ENCODE results near the gene PTTG1IP. TPM values are rescaled to one million over a fixed set of nuclear protein-coding genes. Genes with fewer than 3 reads are reported as not detected.

The PTTG1IP gene
- total and polyA plus RNA-seq, 4 experiments from 2014 or later, result 84.8 to 110 (median 95.5) TPM

- POLR2A ChIA-PET (ENCODE audit: partially characterized antibody), result interaction anchor here (1.0 kb wide), 1 partner anchor 24 kb away, joined by 4 read pairs; the partner anchor contains the start of gene PTTG1IP
Observed at GRCh38 chr21:44849616-44850130, 23.8 kb downstream of the PTTG1IP start.

GRCh38 chr21:44848821-44849521 is 24.5 kb downstream of the PTTG1IP start:
- H3K27me3 ChIP-seq (ENCODE audit: insufficient read depth, low read length), result no peaks in the 10 kb centered on the region
- H3K27ac ChIP-seq (ENCODE audit: low read depth, low read length), result no peak overlapping the region
- POLR2A ChIA-PET (ENCODE audit: partially characterized antibody), result interaction anchor here (1.0 kb wide), 1 partner anchor 25 kb away, joined by 4 read pairs; the partner anchor contains the start of gene PTTG1IP
- Mint-ChIP-seq H3K9me3 (no peaks in the 10 kb centered on the region), H3K4me3 (no peak overlapping the region), H3K27ac (no peak overlapping the region), H3K4me1 (peaks cover 12 to 54% (median 36%) of the 10 kb centered on the region in 4 donors), H3K27me3 (no peaks in the 10 kb centered on the region), H3K36me3 (peaks cover 32 to 47% of the 10 kb centered on the region in 2 donors)
- CTCF ChIA-PET (ENCODE audit: partially characterized antibody), result no interaction called here
- no peaks in the 10 kb centered on the region for H3K9me3 ChIP-seq (ENCODE audit: control insufficient read depth in 1 of 2, low read length in 2 of 2)
- H3K4me3 ChIP-seq (ENCODE audit: low read length in 2 of 2), result no peak overlapping the region
- H3K36me3 ChIP-seq (ENCODE audit: insufficient read depth, low read length), result peaks cover 26% of the 10 kb centered on the region
- intact Hi-C loops (cut with micrococcal nuclease), result no loop called here
- H3K4me1 ChIP-seq (ENCODE audit: insufficient read depth, low read length), result peaks cover 35% of the 10 kb centered on the region
- DNase-seq, result no peak

More at GRCh38 chr21:44849616-44850130, 23.8 kb downstream of the PTTG1IP start:
- H3K9me3 Mint-ChIP-seq, result no peaks in the 10 kb centered on the region
- no peak overlapping the region for H3K4me3 Mint-ChIP-seq
- CTCF ChIA-PET (ENCODE audit: partially characterized antibody), result interaction anchor here (1.4 kb wide), 1 partner anchor 49 kb away, joined by 3 read pairs; no protein-coding TSS in a partner anchor
- H3K27me3 Mint-ChIP-seq, result no peaks in the 10 kb centered on the region
- peaks cover 35 to 54% of the 10 kb centered on the region in 2 donors for H3K36me3 Mint-ChIP-seq
- intact Hi-C loops (cut with micrococcal nuclease), result no loop called here
- H3K4me3 ChIP-seq (ENCODE audit: low read length in 2 of 2), result no peak overlapping the region
- H3K27me3 ChIP-seq (ENCODE audit: insufficient read depth, low read length), result no peaks in the 10 kb centered on the region
- no peak overlapping the region for H3K27ac ChIP-seq (ENCODE audit: low read depth, low read length)
- peaks cover 18 to 58% (median 40%) of the 10 kb centered on the region in 4 donors for H3K4me1 Mint-ChIP-seq
- peaks cover 42% of the 10 kb centered on the region for H3K4me1 ChIP-seq (ENCODE audit: insufficient read depth, low read length)
- H3K27ac Mint-ChIP-seq, result no peak overlapping the region
- H3K9me3 ChIP-seq (ENCODE audit: control insufficient read depth in 1 of 2, low read length in 2 of 2), result no peaks in the 10 kb centered on the region
- H3K36me3 ChIP-seq (ENCODE audit: insufficient read depth, low read length), result peaks cover 33% of the 10 kb centered on the region
- DNase-seq, result no peak

GRCh38 chr21:44847261-44848056 is 26.0 kb downstream of the PTTG1IP start:
- POLR2A ChIA-PET (ENCODE audit: partially characterized antibody), result interaction anchor here (1.2 to 1.5 kb wide), 3 partner anchors 25 to 85 kb away, joined by 3 to 7 read pairs (median 3); no protein-coding TSS in a partner anchor
- no peak for DNase-seq
- Mint-ChIP-seq H3K27ac (peak overlapping the region in 2 of 7 donors; percentile 13 to 78), H3K27me3 (peaks cover 0 to 3% of the 10 kb centered on the region in 2 donors), H3K9me3 (no peaks in the 10 kb centered on the region), H3K4me1 (peaks cover 9 to 40% (median 29%) of the 10 kb centered on the region in 4 donors), H3K4me3 (no peak overlapping the region), H3K36me3 (peaks cover 24 to 35% of the 10 kb centered on the region in 2 donors)
- Histone ChIP-seq H3K36me3 (ENCODE audit: insufficient read depth, low read length) (peaks cover 26% of the 10 kb centered on the region), H3K4me1 (ENCODE audit: insufficient read depth, low read length) (peaks cover 29% of the 10 kb centered on the region), H3K27me3 (ENCODE audit: insufficient read depth, low read length) (no peaks in the 10 kb centered on the region), H3K9me3 (ENCODE audit: control insufficient read depth in 1 of 2, low read length in 2 of 2) (no peaks in the 10 kb centered on the region), H3K27ac (ENCODE audit: low read depth, low read length) (no peak overlapping the region), H3K4me3 (ENCODE audit: low read length in 2 of 2) (no peak overlapping the region)
- CTCF ChIA-PET (ENCODE audit: partially characterized antibody), result interaction anchor here (1.8 kb wide), 1 partner anchor 48 kb away, joined by 6 read pairs; no protein-coding TSS in a partner anchor
- intact Hi-C loops (cut with micrococcal nuclease), result loop anchor here (2.0 kb wide), 1 partner anchor 27 kb away; no protein-coding TSS in a partner anchor

GRCh38 chr21:44846485-44847260 is 26.8 kb downstream of the PTTG1IP start:
- Mint-ChIP-seq H3K4me3 (peak overlapping the region; percentile 48 to 83 (median 70)), H3K4me1 (peaks cover 6 to 33% (median 23%) of the 10 kb centered on the region in 4 donors), H3K27ac (peak overlapping the region; percentile 42 to 88 (median 72)), H3K36me3 (peaks cover 18 to 30% of the 10 kb centered on the region in 2 donors), H3K27me3 (peaks cover under 1 to 3% of the 10 kb centered on the region in 2 donors), H3K9me3 (no peaks in the 10 kb centered on the region)
- Histone ChIP-seq H3K4me3 (ENCODE audit: low read length in 2 of 2) (peak overlapping the region in 1 of 2 donors; percentile 14), H3K27ac (ENCODE audit: low read depth, low read length) (no peak overlapping the region), H3K27me3 (ENCODE audit: insufficient read depth, low read length) (no peaks in the 10 kb centered on the region), H3K36me3 (ENCODE audit: insufficient read depth, low read length) (peaks cover 26% of the 10 kb centered on the region), H3K9me3 (ENCODE audit: control insufficient read depth in 1 of 2, low read length in 2 of 2) (no peaks in the 10 kb centered on the region), H3K4me1 (ENCODE audit: insufficient read depth, low read length) (peaks cover 22% of the 10 kb centered on the region)
- intact Hi-C loops (cut with micrococcal nuclease), result loop anchor here (1.0 to 2.0 kb wide), 2 partner anchors 28 to 45 kb away; partner anchors contain the start of gene UBE2G2
- DNase-seq, result peak in 4 of 5 donors; percentile 22 to 62 (median 32)
- POLR2A ChIA-PET (ENCODE audit: partially characterized antibody), result interaction anchor here (0.7 to 1.6 kb wide), 9 partner anchors 18 to 86 kb away, joined by 3 to 9 read pairs (median 4); partner anchors contain the start of genes PTTG1IP and UBE2G2
- CTCF ChIA-PET (ENCODE audit: partially characterized antibody), result interaction anchor here (0.8 to 1.8 kb wide), 10 partner anchors 18 to 336 kb away, joined by 3 to 10 read pairs (median 4); partner anchors contain the start of gene UBE2G2

GRCh38 chr21:44846224-44846484 is 27.3 kb downstream of the PTTG1IP start:
- peak overlapping the region; percentile 14 to 25 for H3K4me3 ChIP-seq (ENCODE audit: low read length in 2 of 2)
- DNase-seq, result no peak
- POLR2A ChIA-PET (ENCODE audit: partially characterized antibody), result interaction anchor here (0.7 to 1.6 kb wide), 7 partner anchors 18 to 86 kb away, joined by 3 to 9 read pairs (median 4); partner anchors contain the start of genes PTTG1IP and UBE2G2

More at GRCh38 chr21:44846224-44846484, 27.3 kb downstream of the PTTG1IP start:
- intact Hi-C loops (cut with micrococcal nuclease), result loop anchor here (1.0 to 2.0 kb wide), 2 partner anchors 29 to 45 kb away; partner anchors contain the start of gene UBE2G2
- peak overlapping the region; percentile 19 for H3K27ac ChIP-seq (ENCODE audit: low read depth, low read length)
- peaks cover 21% of the 10 kb centered on the region for H3K36me3 ChIP-seq (ENCODE audit: insufficient read depth, low read length)
- H3K9me3 ChIP-seq (ENCODE audit: control insufficient read depth in 1 of 2, low read length in 2 of 2), result no peaks in the 10 kb centered on the region
- H3K27me3 ChIP-seq (ENCODE audit: insufficient read depth, low read length), result no peaks in the 10 kb centered on the region
- no peaks in the 10 kb centered on the region for H3K9me3 Mint-ChIP-seq
- H3K4me1 Mint-ChIP-seq, result peaks cover 6 to 28% (median 18%) of the 10 kb centered on the region in 4 donors
- H3K36me3 Mint-ChIP-seq, result peaks cover 13 to 25% of the 10 kb centered on the region in 2 donors
- CTCF ChIA-PET (ENCODE audit: partially characterized antibody), result interaction anchor here (0.8 to 1.8 kb wide), 10 partner anchors 18 to 335 kb away, joined by 3 to 10 read pairs (median 4); partner anchors contain the start of gene UBE2G2
- H3K27me3 Mint-ChIP-seq, result peaks cover 3 to 5% of the 10 kb centered on the region in 2 donors
- peaks cover 19% of the 10 kb centered on the region for H3K4me1 ChIP-seq (ENCODE audit: insufficient read depth, low read length)
- H3K27ac Mint-ChIP-seq, result peak overlapping the region; percentile 42 to 88 (median 72)
- peak overlapping the region; percentile 48 to 83 (median 70) for H3K4me3 Mint-ChIP-seq
